HG03095 (cell line): ENCODE measurements around the gene C16orf86.
"Not testable (repeated sequence)": the region's sequence is repeated elsewhere in the genome, so short reads cannot be mapped to it uniquely, and the experiment has no call there.

ENCODE experiments used
- ATAC-seq: cut with Tn5 transposase; IDR thresholded peaks from one replicate; pipeline ENCODE4 v1.9.1; 2021; ENCODE audit warnings: moderate library complexity; ENCODE audit not compliant: unreplicated experiment

C16orf86 gene

GRCh38 chr16:67685388-67686112 is 18.9 kb downstream of the C16orf86 start:
- no peak for ATAC-seq

DNA sequence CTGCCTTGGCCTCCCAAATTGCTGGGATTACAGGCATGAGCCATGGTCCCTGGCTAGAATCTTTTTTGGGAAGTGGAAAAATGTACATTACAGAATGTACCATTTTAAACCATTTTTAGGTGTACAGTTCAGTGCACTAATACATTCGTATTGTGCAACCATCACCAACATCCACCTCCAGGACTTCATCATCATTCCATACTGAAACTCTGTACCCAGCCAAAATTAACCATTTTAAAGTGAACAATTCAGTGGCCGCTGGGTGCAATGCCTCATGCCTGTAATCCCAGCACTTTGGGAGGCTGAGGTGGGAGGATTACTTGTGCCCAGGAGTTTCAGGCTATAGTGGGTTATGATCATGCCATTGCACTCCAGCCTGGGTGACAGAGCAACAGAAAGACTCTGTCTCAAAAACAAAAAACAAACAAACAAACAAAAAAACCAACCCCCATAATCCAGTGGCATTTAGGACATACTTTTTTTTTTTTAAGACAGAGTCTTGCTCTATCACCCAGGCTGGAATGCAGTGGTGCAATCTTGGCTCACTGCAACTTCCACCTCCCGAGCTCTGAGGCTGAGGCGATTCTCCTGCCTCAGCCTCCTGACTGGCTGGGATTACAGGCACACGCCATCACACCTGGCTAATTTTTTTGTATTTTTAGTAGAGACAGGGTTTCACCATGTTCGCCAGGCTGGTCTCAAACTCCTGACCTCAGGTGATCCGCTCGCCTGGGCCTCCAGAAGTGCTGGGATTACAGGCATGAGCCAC is 27.1 kb downstream of the C16orf86 start:
- ATAC-seq = not testable (repeated sequence)

GRCh38 chr16:67694611-67695010 is 28.0 kb downstream of the C16orf86 start:
- ATAC-seq = no peak

DNA sequence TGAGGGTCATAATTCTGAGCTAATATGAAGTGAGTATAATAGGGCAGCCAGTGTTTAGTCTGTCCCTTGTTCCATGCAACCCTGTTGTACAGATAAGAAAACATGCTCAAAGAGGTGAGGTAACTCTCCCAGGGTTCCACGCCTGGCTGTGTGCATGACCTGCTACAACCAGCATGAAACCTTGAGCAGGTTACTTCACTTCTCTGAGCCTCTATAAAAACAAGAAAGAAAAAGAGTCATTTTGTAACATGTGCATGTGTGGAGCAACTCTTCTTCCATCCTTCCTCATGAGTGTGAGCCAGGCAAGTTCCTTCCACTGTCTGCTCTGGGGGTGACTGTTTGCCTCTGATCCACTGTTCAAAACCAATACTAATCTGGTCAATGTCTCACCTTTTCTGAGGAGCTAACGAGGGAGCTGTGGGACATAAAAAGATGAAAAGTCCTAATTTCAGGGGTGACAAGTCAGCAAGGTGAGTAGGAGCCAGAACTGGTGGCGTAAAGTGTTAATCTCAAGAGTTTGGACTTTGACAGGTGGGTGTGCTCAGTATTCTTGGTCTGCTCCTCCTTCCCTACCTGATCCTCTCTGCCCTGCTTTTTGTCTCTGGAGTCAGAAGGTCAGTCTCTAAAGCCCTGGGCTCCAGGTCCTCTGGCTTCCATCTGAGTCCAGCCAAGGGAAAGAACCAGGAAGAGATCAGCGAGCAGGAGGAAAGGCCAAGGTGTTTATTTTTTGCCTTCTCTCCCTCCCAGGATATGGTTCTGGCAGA is 31.0 kb downstream of the C16orf86 start:
- ATAC-seq = no peak

DNA sequence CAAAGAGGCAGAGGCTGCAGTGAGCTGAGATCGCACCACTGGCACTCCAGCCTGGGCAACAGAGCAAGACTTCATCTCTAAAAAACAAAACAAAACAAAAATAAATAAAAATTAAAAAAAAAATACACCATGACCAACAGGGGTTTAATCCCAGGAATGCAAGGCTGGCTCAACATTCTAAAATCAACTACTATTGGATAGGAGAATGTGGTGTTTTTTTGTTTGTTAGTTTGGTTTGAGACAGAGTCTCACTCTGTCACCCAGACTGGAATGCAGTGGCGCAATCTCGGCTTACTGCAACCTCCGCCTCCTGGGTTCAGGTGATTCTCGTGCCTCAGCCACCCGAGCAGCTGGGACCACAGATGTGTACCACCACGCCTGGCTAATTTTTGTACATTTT is 32.7 kb downstream of the C16orf86 start:
- no peak for ATAC-seq

GRCh38 chr16:67701420-67701819 is 34.8 kb downstream of the C16orf86 start:
- no peak for ATAC-seq

GRCh38 chr16:67702130-67702529 is 35.5 kb downstream of the C16orf86 start:
- ATAC-seq = no peak

DNA sequence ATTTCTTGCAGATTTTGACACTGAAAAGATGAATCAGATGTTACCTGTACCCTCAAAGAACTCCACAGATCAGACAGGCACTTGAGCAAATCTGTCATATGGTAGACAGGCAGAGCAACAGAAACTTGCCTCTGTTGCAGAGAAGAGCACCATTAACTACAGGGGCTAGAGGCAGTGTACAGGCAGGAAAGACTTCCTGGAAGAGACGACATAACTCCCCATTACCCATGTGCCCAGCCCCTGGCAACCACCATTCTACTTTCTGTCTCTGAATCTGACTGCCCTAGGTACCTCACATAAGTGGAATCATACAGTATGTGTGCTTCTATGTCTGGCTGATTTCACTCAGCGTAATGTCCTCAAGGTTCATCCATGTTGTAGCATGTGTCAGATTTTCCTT is 37.0 kb downstream of the C16orf86 start:
- no peak for ATAC-seq

DNA sequence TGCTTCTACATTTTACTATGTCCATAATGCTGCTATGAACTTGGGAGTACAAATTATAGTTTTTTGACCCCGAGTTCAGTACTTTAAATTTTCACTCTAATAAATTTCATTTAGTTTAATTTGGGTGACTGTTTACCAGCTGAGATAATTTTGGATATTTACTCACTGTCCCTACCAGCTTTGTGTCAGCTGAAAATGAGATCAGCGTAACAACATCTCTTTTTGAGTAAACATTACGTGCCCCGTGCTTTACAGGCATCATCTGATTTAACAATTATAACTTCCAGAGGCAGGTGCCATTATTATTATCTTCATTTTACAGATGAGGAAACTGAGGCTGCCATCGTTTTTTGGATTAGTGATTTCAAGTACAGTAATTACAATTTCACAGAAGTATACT is 37.5 kb downstream of the C16orf86 start:
- ATAC-seq = no peak

DNA sequence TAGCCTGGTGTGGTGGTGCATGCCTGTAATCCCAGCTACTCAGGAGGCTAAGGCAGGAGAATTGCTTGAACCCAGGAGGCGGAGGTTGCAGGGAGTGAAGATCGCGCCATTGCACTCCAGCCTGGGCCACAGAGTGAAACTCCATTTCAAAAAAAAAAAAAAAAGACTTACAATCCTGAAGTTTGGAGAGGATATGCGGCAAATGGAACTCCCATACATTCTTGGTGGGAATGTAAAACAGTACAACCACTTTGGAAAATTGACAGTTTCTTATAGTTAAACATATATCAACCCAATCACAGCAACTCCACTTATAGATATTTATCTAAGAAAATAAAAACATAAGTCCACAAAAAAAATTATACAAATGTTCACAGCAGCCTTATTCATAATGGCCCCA is 40.6 kb downstream of the C16orf86 start:
- ATAC-seq = no peak

- no peak for ATAC-seq
Observed at GRCh38 chr16:67707790-67708189, 41.2 kb downstream of the C16orf86 start.

DNA sequence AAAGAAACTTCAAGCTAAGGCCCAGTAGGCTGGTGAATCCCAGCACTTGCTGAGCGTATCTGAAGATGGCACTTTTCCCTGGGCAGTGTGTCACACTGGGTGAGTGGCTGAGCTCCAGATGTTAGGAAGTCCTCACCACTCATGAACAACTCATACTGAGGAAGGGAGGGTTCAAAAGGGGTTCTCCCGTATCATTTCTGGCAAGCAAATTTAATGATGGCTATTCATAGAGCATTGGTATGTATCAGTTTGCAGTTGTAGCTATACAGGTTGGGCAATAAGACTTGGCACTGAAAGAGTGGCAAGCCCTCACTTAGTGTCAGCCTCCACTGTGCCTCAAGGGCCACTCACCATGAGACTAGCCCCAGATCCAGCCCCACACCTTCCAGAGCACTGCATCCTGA is 41.8 kb downstream of the C16orf86 start:
- no peak for ATAC-seq

DNA sequence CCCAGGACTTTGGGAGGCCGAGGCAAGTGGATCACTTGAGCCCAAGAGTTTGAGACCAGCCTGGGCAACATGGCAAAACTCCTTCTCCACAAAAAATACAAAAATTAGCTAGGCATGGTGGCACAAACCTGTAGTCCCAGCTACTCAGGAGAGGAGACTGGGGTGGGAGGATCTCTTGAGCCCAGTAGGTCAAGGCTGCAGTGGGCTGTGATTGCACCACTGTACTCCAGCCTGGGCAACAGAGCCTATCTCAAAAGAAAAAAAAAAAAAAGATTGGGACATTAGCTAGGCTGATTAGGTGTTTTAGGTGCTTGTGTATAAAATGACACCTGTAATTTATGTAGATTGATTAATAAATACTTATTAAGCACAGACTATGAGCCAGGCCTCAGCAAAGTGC is 42.4 kb downstream of the C16orf86 start:
- ATAC-seq = no peak

GRCh38 chr16:67710607-67711006 is 44.0 kb downstream of the C16orf86 start:
- ATAC-seq = no peak

GRCh38 chr16:67713647-67714273 is 47.1 kb downstream of the C16orf86 start:
- no peak for ATAC-seq

DNA sequence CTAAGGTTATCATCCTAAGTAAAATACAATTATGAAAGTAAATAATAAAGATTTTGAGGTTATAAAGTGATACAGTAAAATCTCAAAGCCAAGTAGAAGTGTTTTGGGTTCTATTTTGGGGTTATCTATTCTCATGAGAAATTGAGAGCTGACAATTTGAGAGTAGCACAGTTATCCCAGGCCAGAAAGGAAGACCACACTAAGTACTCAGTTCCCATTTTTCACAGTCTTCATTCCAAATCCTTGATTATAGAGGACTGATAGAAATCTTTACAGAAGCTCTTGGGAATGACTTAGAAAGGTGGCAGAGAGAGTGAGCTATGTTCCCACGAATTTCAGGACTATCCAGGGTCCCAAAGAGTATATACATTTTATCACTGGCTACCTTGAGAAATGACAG is 47.9 kb downstream of the C16orf86 start:
- no peak for ATAC-seq

- ATAC-seq = no peak
Observed at GRCh38 chr16:67716097-67716496, 49.5 kb downstream of the C16orf86 start.
